ENCODE data around the gene RBM4. TPM values are rescaled to one million over a fixed set of nuclear protein-coding genes. Genes with fewer than 3 reads are reported as not detected.

RBM4 gene
- total and polyA plus RNA-seq, 2 of the 4 experiments (the other 2 are of a cell fraction): 165 to 198 TPM

GRCh38 chr11:66677599-66678375 lies 39.3 kb downstream of the RBM4 start, which contains the start of gene RBM4B (continued):
- TF ChIP-seq MAZ (IDR thresholded peaks at IDR 0.05; ENCODE audit: borderline replicate concordance, low read depth, low read length): peak; percentile 77; the same call in 1 of the 2 replicates
- no peak for TF ChIP-seq CEBPB (IDR thresholded peaks at IDR 0.05; ENCODE audit: low read depth, low read length)
- TF ChIP-seq POLR2A (IDR thresholded peaks at IDR 0.05; ENCODE audit: low read depth, low read length): peak; percentile 97
- no peak for TF ChIP-seq MAFK (IDR thresholded peaks at IDR 0.05; ENCODE audit: low read depth, low read length)

GRCh38 chr11:66680966-66681645 lies 42.6 kb downstream of the RBM4 start:
- Histone ChIP-seq H2AFZ (replicated peaks; ENCODE audit: low read length, poor library complexity) (no peak overlapping the region), H3K9ac (ENCODE audit: low read depth, low read length) (no peak overlapping the region), H4K91ac (ENCODE audit: insufficient read depth, low read depth, low read length) (no peak overlapping the region), H3K9me3 (ENCODE audit: control insufficient read depth, insufficient read depth, low read length) (no peaks in the 10 kb centered on the region), H3K4me1 (ENCODE audit: control insufficient read depth, insufficient read depth, low read length) (peaks cover 5% of the 10 kb centered on the region), H4K5ac (ENCODE audit: low read depth, low read length) (no peak overlapping the region), H3K4ac (ENCODE audit: low read depth, low read length) (no peak overlapping the region), H3K27me3 (ENCODE audit: control insufficient read depth, insufficient read depth, low read length) (no peaks in the 10 kb centered on the region), H2BK15ac (ENCODE audit: low read depth, low read length) (no peak overlapping the region), H3K14ac (replicated peaks; ENCODE audit: low read depth, low read length) (no peak overlapping the region), H3K4me3 (ENCODE audit: insufficient read depth, low read depth, low read length) (no peak overlapping the region), H2BK5ac (ENCODE audit: low read depth, low read length, poor library complexity, severe bottlenecking) (no peak overlapping the region), H3K23ac (ENCODE audit: low read depth, low read length) (no peak overlapping the region), H2AK5ac (ENCODE audit: low read depth, low read length) (no peak overlapping the region), H4K20me1 (ENCODE audit: insufficient read depth, low read length) (no peaks in the 10 kb centered on the region; the same call in 1 of the 2 replicates), H3K56ac (ENCODE audit: extremely low read depth, insufficient read depth, low read length) (no peak overlapping the region), H2AK9ac (replicated peaks; ENCODE audit: low read depth, low read length, poor library complexity) (no peak overlapping the region), H3K9me1 (ENCODE audit: insufficient read depth, low read length) (no peaks in the 10 kb centered on the region), H2BK20ac (ENCODE audit: low read depth, low read length) (no peak overlapping the region), H3K4me2 (ENCODE audit: low read depth, low read length) (no peak overlapping the region), H2BK120ac (ENCODE audit: low read depth, low read length) (no peak overlapping the region), H3K27ac (ENCODE audit: insufficient read depth, low read length) (no peak overlapping the region), H3K18ac (ENCODE audit: low read depth, low read length) (no peak overlapping the region), H3K36me3 (ENCODE audit: control insufficient read depth, insufficient read depth, low read length) (peaks cover 7% of the 10 kb centered on the region), H3K79me1 (ENCODE audit: low read depth in 1 of 2, low read length in 2 of 2) (peaks cover 10 to 13% of the 10 kb centered on the region in 2 experiments; a peak in 3 of 4 replicates), H4K8ac (ENCODE audit: low read depth in 2 of 2, low read length in 2 of 2) (no peak overlapping the region)
- in situ Hi-C loops (cut with MboI; ENCODE audit: low sequenced_read_pairs): loop anchor here (10.0 kb wide), 1 partner anchor 276 kb away; no protein-coding TSS in a partner anchor
- POLR2A ChIA-PET (ENCODE audit: unreplicated experiment): no interaction called here
- 83% methylated on average over 1 of the region's 7 CpGs; no CpG with 5 or more reads in 1 of the 2 experiments for WGBS, 2 experiments (ENCODE audit: extremely low coverage in 2 of 2, insufficient read length in 1 of 2)
- CTCF ChIA-PET: no interaction called here
- intact Hi-C loops (cut with micrococcal nuclease): no loop called here
- ATAC-seq (ENCODE audit: low read depth) (no peak), DNase-seq (no peak)
- BruUV-seq (replicated peaks): no TSS peak
- dilution Hi-C loops (cut with HindIII; ENCODE audit: low sequenced_read_pairs, unreplicated experiment): no loop called here
- TF ChIP-seq MAFK (IDR thresholded peaks at IDR 0.05; ENCODE audit: low read depth, low read length) (no peak), CHD1 (IDR thresholded peaks at IDR 0.05; ENCODE audit: low read depth, low read length) (no peak), CEBPB (IDR thresholded peaks at IDR 0.05; ENCODE audit: low read depth, low read length) (no peak), CTCF (conservative IDR thresholded peaks at IDR 0.05; ENCODE audit: low read depth, low read length) (no peak), MAZ (IDR thresholded peaks at IDR 0.05; ENCODE audit: borderline replicate concordance, low read depth, low read length) (no peak), RAD21 (IDR thresholded peaks at IDR 0.05; ENCODE audit: low read length) (no peak), BHLHE40 (IDR thresholded peaks at IDR 0.05; ENCODE audit: low read depth, low read length) (no peak), ELK1 (IDR thresholded peaks at IDR 0.05; ENCODE audit: borderline replicate concordance, low read depth, low read length) (no peak), NFE2L2 (IDR thresholded peaks at IDR 0.05; ENCODE audit: low read depth, low read length) (no peak)
